ENCODE measurements around the gene ABHD16B.

Gene ABHD16B

DNA sequence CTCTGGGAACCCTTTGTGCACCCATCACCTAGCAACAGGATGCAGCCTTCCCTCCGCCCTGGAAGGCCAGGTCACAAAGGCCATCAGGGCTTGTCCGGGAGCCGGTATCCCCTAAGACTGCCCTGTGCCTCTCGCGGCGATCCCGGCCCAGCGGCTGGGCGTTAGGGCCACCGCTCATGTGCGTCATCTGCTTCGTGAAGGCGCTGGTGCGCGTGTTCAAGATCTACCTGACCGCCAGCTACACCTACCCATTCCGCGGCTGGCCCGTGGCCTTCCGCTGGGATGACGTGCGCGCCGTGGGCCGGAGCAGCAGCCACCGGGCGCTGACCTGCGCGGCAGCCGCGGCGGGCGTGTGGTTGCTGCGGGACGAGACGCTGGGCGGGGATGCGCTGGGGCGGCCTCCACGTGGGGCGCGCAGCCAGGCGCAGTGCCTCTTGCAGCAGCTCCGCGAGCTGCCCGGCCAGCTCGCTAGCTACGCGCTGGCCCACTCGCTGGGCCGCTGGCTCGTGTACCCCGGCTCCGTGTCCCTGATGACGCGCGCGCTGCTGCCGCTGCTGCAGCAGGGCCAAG lies at the start of gene ABHD16B:
ABHD16B (plus strand) TSS at position 134 of the 570 bp plus-strand sequence; CDS start at position 177, 43 bp downstream.
- H3K36me3 ChIP-seq (ENCODE audit: control insufficient read depth, insufficient read depth, low read length), result peaks cover 5% of the 10 kb centered on the region
- no peaks in the 10 kb centered on the region for H3K27me3 ChIP-seq (ENCODE audit: control insufficient read depth, insufficient read depth, low read length)
- H3K4me1 ChIP-seq (ENCODE audit: control insufficient read depth, insufficient read depth, low read length), result peaks cover 4% of the 10 kb centered on the region
- H3K27ac ChIP-seq (ENCODE audit: low read depth, low read length), result no peak within 1 kb of the TSS
- H3K9ac ChIP-seq (ENCODE audit: low read length), result no peak within 1 kb of the TSS
- H3K4me3 ChIP-seq (ENCODE audit: low read length), result no peak within 1 kb of the TSS

DNA sequence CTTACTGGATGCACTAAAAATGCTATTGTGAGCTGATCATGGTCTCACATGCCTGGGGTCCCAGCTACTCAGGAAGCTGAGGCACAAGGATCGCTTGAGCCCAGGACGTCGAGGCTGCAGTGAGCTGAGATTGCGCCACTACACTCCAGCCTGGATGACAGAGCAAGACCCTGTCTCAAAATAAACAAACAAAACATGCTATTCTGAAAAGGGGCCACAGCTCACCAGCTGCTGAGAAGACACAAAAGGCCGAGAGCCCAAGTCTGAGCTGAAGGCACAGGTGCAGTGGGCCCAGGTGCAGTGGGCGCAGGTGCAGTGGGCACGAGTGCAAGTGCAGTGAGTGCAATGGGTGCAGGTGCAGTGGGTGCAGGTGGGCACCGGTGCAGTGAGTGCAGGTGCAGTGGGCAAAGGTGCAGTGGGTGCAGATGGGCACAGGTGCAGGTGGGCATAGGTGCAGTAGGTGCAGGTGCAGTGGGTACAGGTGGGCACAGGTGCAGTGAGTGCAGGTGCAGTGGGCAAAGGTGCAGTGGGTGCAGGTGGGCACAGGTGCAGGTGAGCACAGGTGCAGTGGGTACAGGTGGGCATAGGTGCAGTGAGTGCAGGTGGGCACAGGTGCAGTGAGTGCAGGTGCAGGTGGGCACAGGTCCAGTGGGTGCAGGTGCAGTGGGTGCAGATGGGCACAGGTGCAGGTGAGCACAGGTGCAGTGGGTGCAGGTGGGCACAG lies 46.2 kb upstream of the ABHD16B start:
- no peak overlapping the region for H3K4me3 ChIP-seq (ENCODE audit: low read length)
- no peak overlapping the region for H3K27ac ChIP-seq (ENCODE audit: low read depth, low read length)
- H3K27me3 ChIP-seq (ENCODE audit: control insufficient read depth, insufficient read depth, low read length), result no peaks in the 10 kb centered on the region
- no peaks in the 10 kb centered on the region for H3K4me1 ChIP-seq (ENCODE audit: control insufficient read depth, insufficient read depth, low read length)
- no peak overlapping the region for H3K9ac ChIP-seq (ENCODE audit: low read length)
- no peaks in the 10 kb centered on the region for H3K36me3 ChIP-seq (ENCODE audit: control insufficient read depth, insufficient read depth, low read length)

DNA sequence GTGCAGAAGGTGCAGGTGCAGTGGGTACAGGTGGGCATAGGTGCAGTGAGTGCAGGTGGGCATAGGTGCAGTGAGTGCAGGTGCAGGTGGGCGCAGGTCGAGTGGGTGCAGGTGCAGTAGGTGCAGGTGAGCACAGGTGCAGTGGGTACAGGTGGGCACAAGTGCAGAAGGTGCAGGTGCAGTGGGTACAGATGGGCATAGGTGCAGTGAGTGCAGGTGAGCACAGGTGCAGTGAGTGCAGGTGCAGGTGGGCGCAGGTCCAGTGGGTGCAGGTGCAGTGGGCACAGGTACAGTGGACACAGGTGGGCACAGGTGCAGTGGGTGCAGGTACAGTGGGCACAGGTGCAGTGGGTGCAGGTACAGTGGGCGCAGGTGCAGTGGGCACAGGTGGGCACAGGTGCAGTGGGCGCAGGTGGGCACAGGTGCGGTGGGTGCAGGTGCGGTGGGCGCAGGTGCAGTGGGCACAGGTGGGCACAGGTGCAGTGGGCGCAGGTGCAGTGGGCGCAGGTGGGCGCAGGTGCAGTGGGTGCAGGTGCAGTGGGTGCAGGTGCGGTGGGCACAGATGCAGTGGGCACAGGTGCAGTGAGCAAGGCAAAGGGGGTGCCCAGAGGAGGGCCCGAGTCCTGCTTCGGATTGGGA lies 45.6 kb upstream of the ABHD16B start:
- Histone ChIP-seq H3K27ac (ENCODE audit: low read depth, low read length) (no peak overlapping the region), H3K9ac (ENCODE audit: low read length) (no peak overlapping the region), H3K4me3 (ENCODE audit: low read length) (no peak overlapping the region), H3K4me1 (ENCODE audit: control insufficient read depth, insufficient read depth, low read length) (no peaks in the 10 kb centered on the region), H3K36me3 (ENCODE audit: control insufficient read depth, insufficient read depth, low read length) (no peaks in the 10 kb centered on the region), H3K27me3 (ENCODE audit: control insufficient read depth, insufficient read depth, low read length) (no peaks in the 10 kb centered on the region)

DNA sequence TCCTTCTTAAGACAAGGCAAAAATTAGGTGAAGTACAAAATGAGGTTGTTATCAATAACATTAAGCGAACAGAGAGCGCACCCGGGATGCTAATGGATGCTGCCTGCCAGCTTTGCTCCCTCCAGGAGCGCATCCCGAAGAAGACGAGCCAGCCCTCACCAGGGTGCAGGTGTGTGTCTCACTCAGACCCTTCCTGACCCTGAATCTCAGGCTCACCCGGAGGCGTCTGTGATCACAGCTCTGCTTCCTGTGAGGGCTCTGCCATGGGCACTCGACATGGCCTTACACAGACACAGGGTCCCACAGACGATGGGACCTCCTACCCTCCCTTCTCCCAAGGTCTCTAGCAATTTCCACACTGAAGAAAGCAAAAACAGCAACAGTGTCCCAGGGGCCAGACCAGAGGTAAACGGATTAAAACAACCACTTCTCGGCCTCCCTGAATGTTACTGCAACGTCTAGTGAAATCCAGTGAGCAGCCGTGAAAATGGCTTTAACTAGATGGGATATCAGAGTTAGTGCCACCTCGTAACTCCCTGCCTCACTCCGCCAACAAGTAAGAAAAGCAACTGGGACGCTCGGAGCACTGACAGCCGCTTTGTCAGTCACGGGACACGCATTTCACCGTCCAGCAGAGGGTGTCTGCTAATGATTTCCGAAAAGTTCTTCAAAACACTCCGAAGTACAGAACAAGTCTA lies 41.9 kb upstream of the ABHD16B start:
- no peaks in the 10 kb centered on the region for H3K27me3 ChIP-seq (ENCODE audit: control insufficient read depth, insufficient read depth, low read length)
- H3K36me3 ChIP-seq (ENCODE audit: control insufficient read depth, insufficient read depth, low read length), result no peaks in the 10 kb centered on the region
- H3K9ac ChIP-seq (ENCODE audit: low read length), result no peak overlapping the region
- no peak overlapping the region for H3K27ac ChIP-seq (ENCODE audit: low read depth, low read length)
- no peak overlapping the region for H3K4me3 ChIP-seq (ENCODE audit: low read length)
- no peaks in the 10 kb centered on the region for H3K4me1 ChIP-seq (ENCODE audit: control insufficient read depth, insufficient read depth, low read length)

DNA sequence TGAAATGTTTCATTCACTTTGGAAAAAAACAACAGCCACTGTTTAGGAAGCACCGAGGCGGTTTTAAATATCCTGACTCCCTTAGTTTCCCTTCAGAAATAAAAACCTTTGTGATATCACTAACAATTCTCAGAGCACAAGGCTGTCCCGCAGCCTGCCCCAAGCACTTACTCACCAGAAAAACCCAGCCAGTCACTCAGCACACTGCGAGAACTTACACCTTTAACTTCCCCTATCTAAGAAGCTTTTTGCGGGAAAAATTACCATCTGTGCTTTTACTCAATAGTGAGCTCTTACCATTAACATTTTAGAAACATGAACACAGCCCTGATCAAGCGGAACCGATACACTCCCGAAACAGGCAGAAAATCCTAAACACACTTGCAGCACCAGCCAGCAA lies 39.5 kb upstream of the ABHD16B start:
- H3K36me3 ChIP-seq (ENCODE audit: control insufficient read depth, insufficient read depth, low read length), result no peaks in the 10 kb centered on the region
- no peaks in the 10 kb centered on the region for H3K4me1 ChIP-seq (ENCODE audit: control insufficient read depth, insufficient read depth, low read length)
- H3K4me3 ChIP-seq (ENCODE audit: low read length), result no peak overlapping the region
- peaks cover 2% of the 10 kb centered on the region for H3K27me3 ChIP-seq (ENCODE audit: control insufficient read depth, insufficient read depth, low read length)
- no peak overlapping the region for H3K9ac ChIP-seq (ENCODE audit: low read length)
- H3K27ac ChIP-seq (ENCODE audit: low read depth, low read length), result no peak overlapping the region

DNA sequence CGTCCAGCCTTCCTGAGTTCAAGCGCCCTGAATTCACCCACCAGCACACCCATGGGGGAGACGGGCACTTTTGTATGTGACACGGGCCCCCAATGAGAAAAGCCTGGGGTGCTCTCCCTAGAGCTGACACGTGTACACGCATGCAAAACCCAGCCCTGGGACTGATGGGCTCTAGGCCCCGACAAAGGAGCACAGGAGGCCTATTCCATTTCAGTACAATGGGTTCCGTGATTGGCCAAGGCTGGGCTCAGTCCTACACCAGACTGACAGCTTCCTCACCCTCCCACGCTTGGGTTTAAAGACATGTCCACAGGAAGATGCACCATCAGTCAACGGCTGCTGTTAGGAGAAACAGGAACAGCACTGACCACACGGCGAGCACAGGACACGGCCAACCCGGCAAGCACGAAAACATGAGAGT lies 39.0 kb upstream of the ABHD16B start:
- Histone ChIP-seq H3K4me1 (ENCODE audit: control insufficient read depth, insufficient read depth, low read length) (no peaks in the 10 kb centered on the region), H3K27ac (ENCODE audit: low read depth, low read length) (no peak overlapping the region), H3K36me3 (ENCODE audit: control insufficient read depth, insufficient read depth, low read length) (no peaks in the 10 kb centered on the region), H3K9ac (ENCODE audit: low read length) (no peak overlapping the region), H3K4me3 (ENCODE audit: low read length) (no peak overlapping the region), H3K27me3 (ENCODE audit: control insufficient read depth, insufficient read depth, low read length) (peaks cover 6% of the 10 kb centered on the region)

DNA sequence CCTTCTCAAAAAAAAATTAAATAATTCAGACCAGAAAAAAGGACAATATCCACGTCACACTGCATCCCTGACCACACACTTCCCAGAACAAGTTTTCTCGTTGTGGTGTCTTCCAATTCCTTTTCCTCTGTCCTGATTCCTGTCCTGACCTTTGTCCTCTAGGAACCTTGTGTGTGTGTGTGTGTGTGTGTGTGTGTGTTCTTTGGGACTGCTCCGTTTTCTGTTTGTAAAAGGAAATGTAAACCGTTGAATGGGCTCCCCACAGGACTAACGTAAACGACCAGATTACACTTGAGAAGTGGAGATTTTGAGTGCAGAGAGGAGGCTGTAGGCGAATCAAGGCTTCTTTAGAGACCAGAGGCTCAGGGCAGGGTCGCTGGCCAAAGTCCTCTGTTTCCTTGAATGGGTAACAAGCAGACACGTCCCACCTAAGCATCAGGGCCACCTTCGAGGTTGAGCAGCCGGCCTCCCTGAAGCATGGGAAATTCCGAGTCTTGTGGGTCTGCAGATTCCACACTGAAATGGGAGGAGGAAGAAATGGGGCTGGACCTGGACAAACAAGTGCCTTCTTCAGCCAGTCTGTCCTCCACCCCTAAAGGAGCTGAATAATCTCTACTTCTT lies 37.5 kb upstream of the ABHD16B start:
- Histone ChIP-seq H3K4me1 (ENCODE audit: control insufficient read depth, insufficient read depth, low read length) (no peaks in the 10 kb centered on the region), H3K27ac (ENCODE audit: low read depth, low read length) (no peak overlapping the region), H3K27me3 (ENCODE audit: control insufficient read depth, insufficient read depth, low read length) (peaks cover 11% of the 10 kb centered on the region), H3K9ac (ENCODE audit: low read length) (no peak overlapping the region), H3K4me3 (ENCODE audit: low read length) (no peak overlapping the region), H3K36me3 (ENCODE audit: control insufficient read depth, insufficient read depth, low read length) (no peaks in the 10 kb centered on the region)

DNA sequence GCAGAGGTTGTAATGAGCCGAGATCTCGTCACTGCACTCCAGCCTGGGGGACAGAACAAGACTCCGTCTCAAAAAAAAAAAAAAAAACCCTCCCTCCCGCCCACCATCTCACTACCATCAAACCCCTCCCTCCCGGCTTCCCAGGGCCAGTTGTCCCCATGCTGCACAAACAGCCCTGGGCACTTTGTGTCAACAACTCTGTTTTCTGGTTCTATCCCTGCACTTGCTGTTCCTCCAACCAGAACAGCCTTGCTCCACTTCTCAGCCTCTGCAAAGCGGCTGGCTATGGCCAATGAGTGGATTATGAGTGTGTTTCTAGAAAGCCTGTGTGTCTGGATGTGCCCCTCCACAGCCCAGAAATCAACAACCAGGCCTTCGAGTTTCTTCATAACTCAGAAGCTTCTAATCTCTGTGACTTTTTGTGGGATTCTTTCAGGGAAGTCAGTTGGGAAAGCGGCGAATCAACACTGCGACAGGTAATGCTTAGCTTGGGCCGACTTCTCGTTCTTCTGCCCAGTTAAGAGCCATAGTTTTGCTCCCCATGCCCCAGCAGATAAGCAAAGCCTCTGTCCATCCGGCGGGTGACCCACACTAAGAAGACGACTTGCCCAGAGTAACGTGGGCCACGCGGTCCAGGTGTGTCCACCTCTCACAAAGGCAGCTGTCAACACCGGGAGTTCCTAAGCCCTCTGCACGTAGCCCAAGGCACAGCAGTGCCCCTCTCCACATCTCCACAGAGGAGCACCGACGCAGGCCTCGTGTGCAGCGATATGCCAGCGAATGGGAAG lies 35.8 kb upstream of the ABHD16B start:
- Histone ChIP-seq H3K4me1 (ENCODE audit: control insufficient read depth, insufficient read depth, low read length) (no peaks in the 10 kb centered on the region), H3K36me3 (ENCODE audit: control insufficient read depth, insufficient read depth, low read length) (no peaks in the 10 kb centered on the region), H3K27ac (ENCODE audit: low read depth, low read length) (no peak overlapping the region), H3K27me3 (ENCODE audit: control insufficient read depth, insufficient read depth, low read length) (peaks cover 14% of the 10 kb centered on the region), H3K4me3 (ENCODE audit: low read length) (no peak overlapping the region), H3K9ac (ENCODE audit: low read length) (no peak overlapping the region)

DNA sequence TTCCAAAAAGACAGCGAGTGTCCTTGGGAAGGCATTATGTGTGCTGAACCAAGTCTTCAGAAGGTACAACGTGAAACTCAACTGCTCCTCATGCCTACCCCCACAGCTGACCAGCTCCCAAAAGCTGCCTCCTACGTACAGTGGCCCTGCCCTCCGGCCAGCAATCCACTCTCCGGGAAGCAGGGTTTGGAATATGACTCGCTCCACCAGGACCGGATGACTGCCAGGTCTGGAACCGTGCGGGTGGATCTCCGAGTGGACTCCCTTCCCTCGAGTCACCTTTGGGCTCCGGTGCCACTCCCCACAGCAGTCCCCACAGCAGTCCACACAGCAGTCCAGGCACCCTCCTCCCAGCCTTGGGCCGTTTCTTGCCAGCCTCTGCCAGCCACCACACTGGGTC lies 34.5 kb upstream of the ABHD16B start:
- Histone ChIP-seq H3K36me3 (ENCODE audit: control insufficient read depth, insufficient read depth, low read length) (no peaks in the 10 kb centered on the region), H3K27me3 (ENCODE audit: control insufficient read depth, insufficient read depth, low read length) (peaks cover 14% of the 10 kb centered on the region), H3K4me1 (ENCODE audit: control insufficient read depth, insufficient read depth, low read length) (no peaks in the 10 kb centered on the region), H3K27ac (ENCODE audit: low read depth, low read length) (no peak overlapping the region), H3K9ac (ENCODE audit: low read length) (no peak overlapping the region), H3K4me3 (ENCODE audit: low read length) (no peak overlapping the region)

DNA sequence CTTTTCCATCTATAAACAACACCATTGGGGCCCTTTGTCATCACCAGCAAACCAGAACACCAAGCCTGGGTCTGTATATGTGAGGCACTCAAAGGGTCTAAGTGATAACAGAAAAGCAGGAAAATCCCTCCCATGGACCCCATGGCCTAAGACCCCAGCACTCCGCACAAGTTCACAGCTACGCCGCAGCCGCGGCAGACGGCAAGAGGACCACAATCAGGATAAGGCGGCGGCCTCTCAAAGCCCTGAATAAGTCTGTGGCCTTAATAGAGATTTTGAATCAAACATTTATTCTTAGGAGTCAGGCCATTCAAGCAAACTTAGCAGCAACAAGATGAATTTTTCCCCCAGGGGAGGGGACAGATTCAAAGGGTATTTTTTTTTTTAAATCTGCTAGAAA lies 33.2 kb upstream of the ABHD16B start:
- H3K36me3 ChIP-seq (ENCODE audit: control insufficient read depth, insufficient read depth, low read length), result no peaks in the 10 kb centered on the region
- H3K4me1 ChIP-seq (ENCODE audit: control insufficient read depth, insufficient read depth, low read length), result no peaks in the 10 kb centered on the region
- peaks cover 14% of the 10 kb centered on the region for H3K27me3 ChIP-seq (ENCODE audit: control insufficient read depth, insufficient read depth, low read length)
- H3K9ac ChIP-seq (ENCODE audit: low read length), result no peak overlapping the region
- no peak overlapping the region for H3K27ac ChIP-seq (ENCODE audit: low read depth, low read length)
- H3K4me3 ChIP-seq (ENCODE audit: low read length), result no peak overlapping the region

DNA sequence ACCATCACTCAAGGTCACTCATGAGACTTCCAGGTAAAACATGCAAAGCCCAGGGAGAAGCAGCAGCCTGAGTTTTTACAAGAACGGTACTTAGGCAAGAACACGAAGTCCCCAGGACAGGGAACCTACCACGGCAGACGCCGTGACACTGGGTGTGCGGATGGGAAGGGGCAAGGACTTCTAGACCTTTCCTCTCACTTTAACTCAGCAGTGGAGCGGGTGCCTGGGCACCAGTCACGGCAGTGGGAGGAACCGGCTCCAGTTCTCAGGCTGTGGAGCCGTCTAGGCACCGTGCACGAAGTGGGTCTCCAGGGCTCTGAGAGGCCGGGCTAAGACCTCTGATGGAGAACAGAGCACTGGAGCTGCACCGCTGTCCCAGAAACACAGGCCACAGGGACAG lies 32.8 kb upstream of the ABHD16B start:
- Histone ChIP-seq H3K36me3 (ENCODE audit: control insufficient read depth, insufficient read depth, low read length) (no peaks in the 10 kb centered on the region), H3K4me3 (ENCODE audit: low read length) (no peak overlapping the region), H3K27ac (ENCODE audit: low read depth, low read length) (no peak overlapping the region), H3K4me1 (ENCODE audit: control insufficient read depth, insufficient read depth, low read length) (no peaks in the 10 kb centered on the region), H3K9ac (ENCODE audit: low read length) (no peak overlapping the region), H3K27me3 (ENCODE audit: control insufficient read depth, insufficient read depth, low read length) (peaks cover 14% of the 10 kb centered on the region)

Measured in rectal smooth muscle tissue (tissue), 1 donor.